NB4 (cell line): ENCODE data around the gene RARRES1.
A peak's percentile ranks its signal among the peaks of the same experiment; 100 is the strongest.

Experiments used
- DNase-seq: peaks from one replicate; pipeline ENCODE4 v3.0.0; 2010; ENCODE audit warnings: low read depth
- H3K4me3 ChIP-seq: one replicate; pipeline ENCODE4 v1.5.1; 2011; ENCODE audit warnings: mild to moderate bottlenecking, low read depth, low read length, moderate library complexity
- CTCF ChIP-seq: IDR thresholded peaks from one replicate; pipeline ENCODE4 v1.5.1; 2012; ENCODE audit warnings: low read depth, low read length
- MAX ChIP-seq: IDR thresholded peaks from 2 replicates; pipeline ENCODE4 v1.6.1; 2011; ENCODE audit warnings: low read depth, low read length
- MYC ChIP-seq: IDR thresholded peaks from 2 replicates; pipeline ENCODE4 v1.6.1; 2011; ENCODE audit warnings: low read depth, low read length
- POLR2A ChIP-seq: IDR thresholded peaks from 2 replicates; pipeline ENCODE4 v1.6.1; 2011; ENCODE audit warnings: mild to moderate bottlenecking; ENCODE audit not compliant: insufficient read length; ENCODE audit errors: extremely low read depth

Gene RARRES1

GRCh38 chr3:158732856-158733200 lies 571 bp upstream of the RARRES1 start:
- no peak for DNase-seq
- H3K4me3 ChIP-seq: no peak overlapping the region

GRCh38 chr3:158731486-158731885 lies 771 bp downstream of the RARRES1 start:
- no peak for DNase-seq
- TF ChIP-seq POLR2A: no peak
- H3K4me3 ChIP-seq: no peak overlapping the region

More at GRCh38 chr3:158732856-158733200, 571 bp upstream of the RARRES1 start:
- TF ChIP-seq CTCF: no peak
- TF ChIP-seq MYC: no peak
- no peak for TF ChIP-seq MAX
- TF ChIP-seq POLR2A: no peak

- TF ChIP-seq CTCF (no peak), MYC (no peak), POLR2A (no peak), MAX (no peak)
- no peak overlapping the region for H3K4me3 ChIP-seq
- DNase-seq: no peak
These were observed 3.4 kb downstream of the RARRES1 start for GRCh38 chr3:158728851-158729250.

- TF ChIP-seq MAX (no peak), MYC (no peak), POLR2A (no peak), CTCF (no peak)
- H3K4me3 ChIP-seq: no peak overlapping the region
- DNase-seq: no peak
These were observed 4.2 kb downstream of the RARRES1 start for GRCh38 chr3:158728061-158728377.

GRCh38 chr3:158727206-158728060 lies 4.8 kb downstream of the RARRES1 start:
- TF ChIP-seq MAX: 0 out of 2 replicates have a peak, but pooled peaks have one; percentile 25
- TF ChIP-seq MYC: no peak
- TF ChIP-seq CTCF: peak; percentile 62
- no peak for TF ChIP-seq POLR2A
- no peak overlapping the region for H3K4me3 ChIP-seq
- DNase-seq: peak; percentile 73

GRCh38 chr3:158725348-158726011 lies 6.8 kb downstream of the RARRES1 start:
- no peak for DNase-seq
- TF ChIP-seq CTCF: no peak
- TF ChIP-seq MYC: no peak
- TF ChIP-seq POLR2A: no peak
- no peak for TF ChIP-seq MAX
- H3K4me3 ChIP-seq: no peak overlapping the region
